ENCODE measurements around the gene ARID2.
A peak's percentile ranks its signal among the peaks of the same experiment; 100 is the strongest.

ARID2 gene

DNA sequence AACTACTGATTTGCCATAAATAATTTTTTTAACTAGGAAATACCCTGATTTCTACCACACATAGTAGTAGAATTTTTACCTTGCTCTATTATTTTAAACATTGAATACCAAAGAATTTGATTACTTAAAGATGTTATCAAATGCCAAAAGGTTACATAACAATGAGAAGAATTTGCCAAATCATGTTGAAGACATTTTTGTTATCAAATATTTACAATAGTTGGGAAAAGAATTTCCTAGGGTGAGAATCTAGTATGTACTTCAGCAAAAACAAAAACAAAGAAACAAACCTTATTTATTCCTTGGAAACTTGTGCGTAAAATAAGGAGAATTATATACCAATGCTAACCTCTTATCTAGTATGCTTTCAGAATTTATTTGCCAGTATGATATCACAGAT, 153.7 kb downstream of the ARID2 start:
- DNase-seq (ENCODE audit: low read depth), result no peak
- no peak for TF ChIP-seq CTCF (IDR thresholded peaks at IDR 0.05; ENCODE audit: control insufficient read depth, insufficient read depth, low read depth, low read length, missing control alignments)
- H3K4me3 ChIP-seq (ENCODE audit: control insufficient read depth, low read depth, low read length), result no peak overlapping the region

GRCh38 chr12:45886685-45887084, 157.2 kb downstream of the ARID2 start:
- H3K4me3 ChIP-seq (ENCODE audit: control insufficient read depth, low read depth, low read length), result no peak overlapping the region
- DNase-seq (ENCODE audit: low read depth), result no peak

DNA sequence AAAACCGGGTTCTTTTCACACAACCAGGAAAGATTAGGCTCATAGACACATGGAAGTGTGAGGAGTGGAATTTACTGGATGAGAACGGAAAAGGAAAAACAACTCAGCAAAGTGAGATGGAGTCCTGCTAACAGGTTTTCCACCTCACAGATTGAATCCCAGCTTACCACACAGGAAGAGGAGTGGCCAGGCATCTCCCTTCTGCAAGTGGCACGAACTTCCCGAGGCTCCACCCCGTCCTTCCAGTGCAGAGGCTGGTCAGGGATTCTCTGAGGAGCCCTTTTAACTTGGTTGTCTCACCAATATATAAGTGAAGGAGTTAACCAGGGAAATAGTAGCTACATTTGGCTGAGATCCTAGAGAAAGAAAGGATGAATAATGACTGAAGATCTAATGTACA, 158.0 kb downstream of the ARID2 start:
- no peak for DNase-seq (ENCODE audit: low read depth)
- no peak for TF ChIP-seq CTCF (IDR thresholded peaks at IDR 0.05; ENCODE audit: control insufficient read depth, insufficient read depth, low read depth, low read length, missing control alignments)
- H3K4me3 ChIP-seq (ENCODE audit: control insufficient read depth, low read depth, low read length), result no peak overlapping the region

More at GRCh38 chr12:45886685-45887084, 157.2 kb downstream of the ARID2 start:
- no peak for TF ChIP-seq CTCF (IDR thresholded peaks at IDR 0.05; ENCODE audit: control insufficient read depth, insufficient read depth, low read depth, low read length, missing control alignments)

DNA sequence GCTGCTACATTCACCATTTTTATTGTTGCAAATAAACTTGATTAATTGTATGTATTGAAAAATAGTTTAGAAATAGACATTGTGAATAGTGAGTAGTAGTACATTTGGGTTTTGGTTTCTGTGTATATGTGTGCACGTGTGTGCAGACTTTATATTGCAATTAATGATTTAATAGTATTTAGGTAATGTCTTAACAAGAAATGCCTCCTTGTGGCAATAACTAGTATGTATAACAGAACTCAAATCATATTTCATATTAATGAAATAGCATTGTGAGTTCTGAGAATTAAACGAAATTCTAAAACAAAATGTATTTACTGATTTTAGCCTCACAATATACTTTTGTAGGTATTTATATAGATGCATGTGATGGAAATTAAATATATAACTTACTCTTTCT, 160.8 kb downstream of the ARID2 start:
- DNase-seq (ENCODE audit: low read depth), result no peak
- TF ChIP-seq CTCF (IDR thresholded peaks at IDR 0.05; ENCODE audit: control insufficient read depth, insufficient read depth, low read depth, low read length, missing control alignments), result no peak
- no peak overlapping the region for H3K4me3 ChIP-seq (ENCODE audit: control insufficient read depth, low read depth, low read length)

DNA sequence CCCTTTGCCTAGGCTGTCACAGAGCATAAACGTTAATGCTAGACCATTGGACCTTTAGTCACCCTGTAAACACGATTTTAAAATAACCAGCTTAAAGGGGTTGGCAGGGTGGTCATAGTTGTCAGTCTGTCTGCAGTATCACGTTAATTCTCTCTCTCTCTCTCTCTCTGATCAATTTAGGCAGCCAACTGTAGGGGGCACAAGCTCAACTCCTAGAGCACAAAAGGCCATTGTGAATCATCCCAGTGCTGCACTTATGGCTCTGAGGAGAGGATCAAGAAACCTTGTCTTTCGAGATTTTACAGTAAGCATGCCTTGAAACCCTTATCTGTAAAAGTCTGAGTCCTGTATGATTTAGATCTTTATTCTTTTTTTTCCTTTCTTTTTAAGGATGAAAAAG, 163.7 kb downstream of the ARID2 start:
- DNase-seq (ENCODE audit: low read depth), result no peak

DNA sequence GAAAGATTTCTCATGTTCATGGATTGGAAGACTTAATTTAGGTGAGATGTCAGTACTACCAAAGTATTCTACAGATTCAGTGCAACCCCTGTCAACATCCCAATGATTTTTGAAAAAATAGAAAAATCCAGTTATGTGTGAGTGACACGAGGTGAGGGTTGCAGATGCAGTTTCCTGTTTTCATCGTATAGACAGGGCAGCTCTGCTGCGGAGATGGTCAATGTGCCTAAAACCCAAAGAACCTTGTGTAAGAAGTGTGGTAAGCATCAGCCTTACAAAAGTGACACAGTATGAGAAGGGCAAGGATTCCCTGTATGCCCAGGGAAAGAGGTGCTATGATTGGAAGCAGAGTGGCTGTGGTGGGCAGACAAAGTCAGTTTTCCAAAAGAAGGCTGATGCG, 166.5 kb downstream of the ARID2 start:
- TF ChIP-seq CTCF (IDR thresholded peaks at IDR 0.05; ENCODE audit: control insufficient read depth, insufficient read depth, low read depth, low read length, missing control alignments), result no peak
- DNase-seq (ENCODE audit: low read depth), result no peak
- H3K4me3 ChIP-seq (ENCODE audit: control insufficient read depth, low read depth, low read length), result no peak overlapping the region

More for the DNA sequence above, 163.7 kb downstream of the ARID2 start:
- TF ChIP-seq CTCF (IDR thresholded peaks at IDR 0.05; ENCODE audit: control insufficient read depth, insufficient read depth, low read depth, low read length, missing control alignments), result peak; percentile 26
- no peak overlapping the region for H3K4me3 ChIP-seq (ENCODE audit: control insufficient read depth, low read depth, low read length)

DNA sequence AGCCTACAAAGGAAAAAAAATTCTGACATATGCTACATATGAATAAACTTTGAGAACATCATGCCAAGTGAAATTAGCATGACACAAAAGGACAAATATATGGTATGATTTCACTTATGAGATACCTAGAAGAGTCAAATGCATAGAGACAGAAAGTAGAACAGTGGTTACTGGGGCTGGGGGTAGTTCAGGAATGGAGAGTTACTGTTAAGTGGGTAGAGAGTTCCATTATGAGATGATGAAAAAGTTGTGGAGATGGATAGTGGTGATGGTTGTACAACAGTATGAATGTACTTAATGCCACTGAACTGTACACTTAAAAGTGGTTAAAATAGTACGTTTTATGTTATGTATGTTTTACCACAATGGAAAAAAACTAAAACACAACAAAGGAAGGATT, 168.6 kb downstream of the ARID2 start:
- no peak for TF ChIP-seq CTCF (IDR thresholded peaks at IDR 0.05; ENCODE audit: control insufficient read depth, insufficient read depth, low read depth, low read length, missing control alignments)
- no peak for DNase-seq (ENCODE audit: low read depth)

More for the DNA sequence above, 168.6 kb downstream of the ARID2 start:
- no peak overlapping the region for H3K4me3 ChIP-seq (ENCODE audit: control insufficient read depth, low read depth, low read length)

Data from AG09309 (cell line).